ENCODE measurements around the gene TRIM72.
"Not testable (repeated sequence)": the region's sequence is repeated elsewhere in the genome, so short reads cannot be mapped to it uniquely, and the experiment has no call there.

DNA sequence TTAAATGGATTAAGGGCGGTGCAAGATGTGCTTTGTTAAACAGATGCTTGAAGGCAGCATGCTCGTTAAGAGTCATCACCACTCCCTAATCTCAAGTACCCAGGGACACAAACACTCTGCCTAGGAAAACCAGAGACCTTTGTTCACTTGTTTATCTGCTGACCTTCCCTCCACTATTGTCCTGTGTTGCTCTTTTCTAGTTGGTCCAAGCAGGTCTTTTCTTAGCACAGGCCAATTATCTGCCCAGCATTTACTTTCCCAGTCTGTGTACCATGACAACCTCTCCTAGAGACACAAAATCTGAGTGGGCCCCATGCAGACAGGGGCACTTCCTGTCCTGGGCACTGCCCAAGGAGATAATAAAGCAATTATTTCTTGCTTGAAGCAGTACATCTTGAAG, 43.9 kb upstream of the TRIM72 start:
- TF ChIP-seq CTCF (IDR thresholded peaks at IDR 0.05); POLR2AphosphoS5 (IDR thresholded peaks at IDR 0.05; ENCODE audit: low read depth, low read length); TCF7L2 (IDR thresholded peaks at IDR 0.05; ENCODE audit: low read depth, low read length); SIN3A (IDR thresholded peaks at IDR 0.05; ENCODE audit: borderline replicate concordance, insufficient read depth, low read depth, low read length); REST (IDR thresholded peaks at IDR 0.05; ENCODE audit: insufficient read depth in 1 of 2, low read depth in 2 of 2, low read length in 1 of 2): not testable (repeated sequence)
